GM13976 (cell line): ENCODE data around the gene C10orf95.

ENCODE experiments used
- DNase-seq: peaks from one replicate; pipeline ENCODE4 v3.0.0; 2012; ENCODE audit warnings: low spot score
- CTCF ChIP-seq: IDR thresholded peaks from 2 replicates; pipeline ENCODE4 v1.5.1; 2012; ENCODE audit warnings: borderline replicate concordance, mild to moderate bottlenecking; ENCODE audit not compliant: insufficient read depth; ENCODE audit errors: extremely low read depth, missing control alignments, control extremely low read depth
- in situ Hi-C: fragments of 300-500 bp; cut with MboI; formaldehyde crosslinking; loops from one replicate; pipeline ENCODE4 v1.12.0; 2022; ENCODE audit warnings: low sequenced_read_pairs, mixed read lengths, inconsistent platforms; ENCODE audit not compliant: unreplicated experiment

Gene C10orf95

GRCh38 chr10:102416695-102417094 lies 34.6 kb downstream of the C10orf95 start:
- no peak for TF ChIP-seq CTCF
- in situ Hi-C loops = no loop called here
- no peak for DNase-seq

DNA sequence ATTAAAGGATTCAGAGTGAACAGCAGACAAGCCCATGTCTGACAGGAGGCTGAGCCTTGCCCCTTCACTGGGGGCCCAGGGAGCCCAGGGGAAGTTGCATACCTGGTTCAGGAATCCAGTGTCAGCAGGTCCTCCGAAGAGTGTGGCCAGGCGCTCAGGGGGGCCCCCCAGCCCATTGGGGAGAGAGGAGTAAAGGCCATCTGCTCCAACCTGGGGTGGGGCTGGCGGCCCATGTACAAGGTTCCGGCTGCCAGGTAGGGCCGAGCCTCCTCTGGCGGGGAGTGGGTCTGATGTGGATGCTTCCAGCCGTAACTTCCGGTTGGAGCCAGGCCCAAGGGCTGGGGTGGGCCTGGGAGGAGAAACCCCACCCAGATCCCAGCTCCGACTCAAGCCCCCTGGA lies 35.1 kb downstream of the C10orf95 start:
- DNase-seq = no peak
- TF ChIP-seq CTCF = no peak
- in situ Hi-C loops = no loop called here

DNA sequence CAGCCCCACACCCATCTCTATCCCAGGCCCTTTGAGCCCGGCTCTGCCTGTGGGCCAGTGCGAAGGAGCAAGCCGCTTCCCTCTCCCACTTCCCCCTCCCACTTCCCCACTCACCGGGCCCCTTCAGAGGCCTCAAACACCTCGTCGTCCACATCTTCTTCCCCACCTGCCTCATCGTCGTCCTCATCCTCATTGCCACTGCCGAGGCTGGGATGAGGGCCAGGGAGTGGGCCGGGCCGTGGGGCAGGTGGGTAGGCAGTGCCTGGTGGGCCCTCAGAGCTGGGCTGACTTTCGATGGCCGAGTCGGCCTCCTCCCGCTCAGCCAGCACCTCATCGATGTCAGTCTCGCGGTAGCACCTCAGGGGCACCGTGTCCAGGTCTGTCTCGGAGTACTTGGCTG lies 36.6 kb downstream of the C10orf95 start:
- no peak for DNase-seq
- in situ Hi-C loops = no loop called here
- no peak for TF ChIP-seq CTCF

- in situ Hi-C loops = no loop called here
- DNase-seq = no peak
- no peak for TF ChIP-seq CTCF
Measured at GRCh38 chr10:102413806-102414561, 37.4 kb downstream of the C10orf95 start.

GRCh38 chr10:102413053-102413705 lies 38.2 kb downstream of the C10orf95 start:
- in situ Hi-C loops = no loop called here
- TF ChIP-seq CTCF = no peak
- DNase-seq = peak; percentile 77

- DNase-seq = no peak
- no peak for TF ChIP-seq CTCF
- in situ Hi-C loops = no loop called here
Measured at GRCh38 chr10:102412293-102412692, 39.0 kb downstream of the C10orf95 start.
